RWPE1 (cell line): ENCODE measurements around the gene CPT1C.

Source experiments
- CTCF ChIA-PET: fragments of 350-600 bp; sonication (Branson Sonifier 250); formaldehyde crosslinking; extraction: SDS; loops from one replicate; lab custom pipeline; 2021; lab: Yijun Ruan, JAX
- POLR2A ChIA-PET: fragments of 400-600 bp; formaldehyde crosslinking; extraction: SDS; loops from one replicate; lab custom pipeline; 2020; ENCODE audit warnings: antibody characterized with exemption; ENCODE audit not compliant: low non-redundant PET; lab: Yijun Ruan, JAX
- DNase-seq: peaks from one replicate; pipeline ENCODE4 v3.0.0; 2012; ENCODE audit warnings: low spot score
- H3K27ac ChIP-seq: fragments of 450-650 bp; 2 replicates; pipeline ENCODE4 v1.5.1; 2017
- TF ChIP-seq, protein P1 (sequence below): fragments of 450-650 bp; conservative IDR thresholded peaks from 2 replicates; pipeline ENCODE4 v1.5.1; 2017; ENCODE audit warnings: low read depth, mild to moderate bottlenecking

Gene CPT1C

DNA sequence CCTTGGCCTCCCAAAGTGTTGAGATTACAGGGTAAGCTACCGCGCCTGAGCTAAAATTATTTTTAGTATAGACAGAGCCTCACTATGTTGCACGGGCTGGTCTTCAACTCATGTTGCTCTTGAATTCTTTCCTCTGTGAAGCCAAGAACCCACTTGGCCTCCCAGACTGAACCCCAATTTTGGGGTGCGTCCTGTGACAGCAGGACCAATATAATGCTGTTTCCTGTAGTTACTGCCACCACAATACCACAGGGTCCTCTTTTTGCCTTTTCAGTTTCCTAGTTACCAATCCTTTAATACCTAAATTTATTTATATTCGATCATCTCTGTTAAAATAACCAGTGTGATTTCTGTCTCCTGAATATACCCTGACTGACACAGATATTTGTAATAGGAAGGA is 39.2 kb downstream of the CPT1C start:
- POLR2A ChIA-PET, result no interaction called here
- CTCF ChIA-PET, result no interaction called here

DNA sequence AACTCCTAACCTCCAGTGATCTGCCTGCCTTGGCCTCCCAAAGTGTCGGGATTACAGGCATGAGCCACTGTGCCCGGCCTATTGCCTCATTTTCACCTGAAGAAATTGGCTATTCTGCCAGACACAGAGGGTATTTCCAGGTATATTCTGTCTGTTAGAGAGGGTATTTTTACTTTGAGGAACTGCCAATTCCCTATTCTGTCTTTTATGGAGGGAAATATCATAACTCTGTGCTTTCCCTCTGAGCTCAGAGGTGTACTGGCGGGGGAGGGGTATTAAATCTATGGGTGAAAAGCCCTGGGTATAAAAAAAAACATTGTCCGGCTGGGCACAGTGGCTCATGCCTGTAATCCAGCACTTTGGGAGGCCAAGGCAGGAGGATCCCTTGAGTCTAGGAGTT is 47.4 kb downstream of the CPT1C start:
- ChIA-PET CTCF (no interaction called here), POLR2A (interaction anchor here (0.5 kb wide), 1 partner anchor 110 kb away, joined by 3 read pairs; no protein-coding TSS in a partner anchor)
- DNase-seq, result no peak
- H3K27ac ChIP-seq, result no peak overlapping the region
- TF ChIP-seq, protein P1, sequence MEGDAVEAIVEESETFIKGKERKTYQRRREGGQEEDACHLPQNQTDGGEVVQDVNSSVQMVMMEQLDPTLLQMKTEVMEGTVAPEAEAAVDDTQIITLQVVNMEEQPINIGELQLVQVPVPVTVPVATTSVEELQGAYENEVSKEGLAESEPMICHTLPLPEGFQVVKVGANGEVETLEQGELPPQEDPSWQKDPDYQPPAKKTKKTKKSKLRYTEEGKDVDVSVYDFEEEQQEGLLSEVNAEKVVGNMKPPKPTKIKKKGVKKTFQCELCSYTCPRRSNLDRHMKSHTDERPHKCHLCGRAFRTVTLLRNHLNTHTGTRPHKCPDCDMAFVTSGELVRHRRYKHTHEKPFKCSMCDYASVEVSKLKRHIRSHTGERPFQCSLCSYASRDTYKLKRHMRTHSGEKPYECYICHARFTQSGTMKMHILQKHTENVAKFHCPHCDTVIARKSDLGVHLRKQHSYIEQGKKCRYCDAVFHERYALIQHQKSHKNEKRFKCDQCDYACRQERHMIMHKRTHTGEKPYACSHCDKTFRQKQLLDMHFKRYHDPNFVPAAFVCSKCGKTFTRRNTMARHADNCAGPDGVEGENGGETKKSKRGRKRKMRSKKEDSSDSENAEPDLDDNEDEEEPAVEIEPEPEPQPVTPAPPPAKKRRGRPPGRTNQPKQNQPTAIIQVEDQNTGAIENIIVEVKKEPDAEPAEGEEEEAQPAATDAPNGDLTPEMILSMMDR, result no peak

More for the DNA sequence above, 39.2 kb downstream of the CPT1C start:
- no peak for DNase-seq
- H3K27ac ChIP-seq, result no peak overlapping the region
- TF ChIP-seq, protein P1, result no peak

DNA sequence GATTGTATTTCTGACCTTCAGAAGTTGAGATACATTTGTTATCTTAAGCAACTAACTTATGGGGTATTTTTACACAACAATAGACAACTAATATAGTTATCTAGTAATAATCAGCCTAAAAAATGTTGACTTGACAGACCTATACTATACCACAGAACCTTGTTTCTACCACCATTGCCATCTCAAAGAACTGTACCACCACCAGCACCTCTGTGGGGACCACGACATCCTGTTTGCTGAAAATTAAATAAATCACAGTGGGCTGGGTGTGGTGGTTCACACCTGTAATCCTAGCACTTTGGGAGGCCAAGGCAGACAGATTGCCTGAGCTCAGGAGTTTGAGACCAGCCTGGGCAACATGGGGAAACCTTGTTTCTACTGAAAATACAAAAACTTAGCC is 48.2 kb downstream of the CPT1C start:
- TF ChIP-seq, protein P1, result no peak
- no peak overlapping the region for H3K27ac ChIP-seq
- ChIA-PET POLR2A (no interaction called here), CTCF (no interaction called here)
- DNase-seq, result no peak

DNA sequence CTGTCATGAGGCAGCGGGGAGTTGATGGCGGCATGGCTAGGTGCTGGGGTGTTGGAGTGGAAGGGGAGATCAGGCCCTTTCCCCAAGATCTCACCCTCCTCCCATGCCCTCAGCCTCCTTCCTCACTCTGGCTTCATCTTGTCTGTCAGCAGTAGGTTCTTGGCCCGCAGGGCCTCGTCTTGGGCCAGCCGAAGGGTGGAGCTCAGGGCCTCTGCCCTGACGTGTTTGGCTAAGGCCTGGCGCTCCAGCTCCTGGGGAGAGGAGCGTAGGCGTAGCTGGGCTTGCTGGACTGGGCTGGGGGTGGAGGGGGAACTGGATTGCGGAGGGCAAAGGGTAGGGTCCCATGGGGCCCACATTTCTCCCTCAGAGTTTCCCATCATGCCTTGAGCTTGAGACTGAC is 49.0 kb downstream of the CPT1C start:
- POLR2A ChIA-PET, result interaction anchor here (0.6 kb wide), 1 partner anchor 26 kb away, joined by 3 read pairs; no protein-coding TSS in a partner anchor
- no peak overlapping the region for H3K27ac ChIP-seq
- TF ChIP-seq, protein P1, result no peak
- no peak for DNase-seq
- CTCF ChIA-PET, result interaction anchor here (0.7 kb wide), 1 partner anchor 403 kb away, joined by 3 read pairs; no protein-coding TSS in a partner anchor

DNA sequence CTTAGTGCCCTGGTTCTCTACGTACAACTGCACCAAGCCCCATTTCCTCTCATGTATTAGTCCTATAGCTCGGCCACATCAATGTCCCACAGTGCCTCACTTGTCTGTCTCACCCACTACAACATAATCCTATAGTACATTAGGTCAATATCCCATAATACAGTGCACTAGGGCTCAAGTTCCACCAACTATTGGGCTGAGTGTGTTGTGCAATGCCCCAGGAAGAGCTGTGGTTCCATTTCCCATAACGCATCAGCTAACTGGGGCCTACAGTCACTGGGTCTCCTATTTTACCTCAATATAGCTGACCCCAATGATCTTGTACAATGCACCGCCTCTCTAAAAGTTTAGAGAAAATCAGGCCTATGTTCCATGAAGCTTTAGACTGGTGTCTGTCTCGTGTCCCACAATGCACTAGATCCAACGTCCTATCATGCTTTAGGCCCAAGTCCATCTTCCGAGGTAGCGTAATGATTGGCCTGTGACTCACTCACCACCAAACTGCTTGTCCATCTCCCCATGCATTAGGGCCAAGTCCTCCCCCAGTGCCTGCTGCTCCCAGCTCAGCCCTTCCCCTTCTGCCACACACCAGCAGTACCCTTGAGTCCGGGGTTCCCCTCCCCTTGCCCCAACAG is 50.4 kb downstream of the CPT1C start:
- TF ChIP-seq, protein P1, result no peak
- CTCF ChIA-PET, result no interaction called here
- POLR2A ChIA-PET, result no interaction called here
- DNase-seq, result no peak
- no peak overlapping the region for H3K27ac ChIP-seq

DNA sequence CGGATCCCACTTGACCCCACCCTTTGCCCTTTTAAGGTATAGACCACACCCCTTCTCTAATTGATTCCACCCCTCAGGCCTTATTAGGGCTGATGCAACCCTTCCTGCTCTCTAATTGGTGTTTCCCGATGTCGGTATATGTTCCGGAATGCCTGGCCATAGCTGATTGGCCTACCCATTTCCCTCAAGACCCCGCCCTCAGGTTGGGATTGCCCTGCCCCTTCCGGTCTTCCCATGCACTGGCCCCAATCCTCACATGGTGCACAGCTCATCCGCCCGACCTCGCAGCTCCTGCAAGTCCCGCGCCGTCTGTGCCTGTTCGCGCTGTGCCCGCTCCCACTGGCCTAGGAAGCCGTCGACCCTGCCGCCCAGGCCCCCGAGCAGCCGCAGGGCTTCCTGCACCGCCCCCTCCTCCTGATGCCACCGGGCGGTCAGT is 54.0 kb downstream of the CPT1C start:
- no peak for DNase-seq
- no peak overlapping the region for H3K27ac ChIP-seq
- ChIA-PET POLR2A (no interaction called here), CTCF (no interaction called here)
- TF ChIP-seq, protein P1, result no peak
